GM23338 (cell line): ENCODE measurements around the gene MAP4K3. TPM values are rescaled to one million over a fixed set of nuclear protein-coding genes. Genes with fewer than 3 reads are reported as not detected.

Source experiments
- ATAC-seq: fragments of 200-7000 bp; cut with Tn5 transposase; 3 replicates; pipeline ENCODE4 v1.9.1; 2020
- DNase-seq: peaks from one replicate; pipeline ENCODE4 v3.0.0-alpha.2; 2015; ENCODE audit warnings: low spot score
- H2AFZ ChIP-seq: fragments of 200-600 bp; sonication (generic); 2 replicates; pipeline ENCODE4 v1.8.0; 2016; ENCODE audit warnings: antibody characterized with exemption, mild to moderate bottlenecking, moderate library complexity
- H3F3A ChIP-seq: fragments of 200-600 bp; sonication (generic); replicated peaks from 2 replicates; pipeline ENCODE4 v1.8.0; 2017; ENCODE audit warnings: antibody characterized with exemption, mixed run types, low read depth
- H3K27ac ChIP-seq: fragments of 200-600 bp; sonication (generic); 2 replicates; pipeline ENCODE4 v1.6.1; 2016; ENCODE audit warnings: low read depth
- H3K27me3 ChIP-seq: fragments of 200-600 bp; sonication (generic); 2 replicates; pipeline ENCODE4 v1.8.0; 2016; ENCODE audit warnings: mild to moderate bottlenecking, mixed run types, moderate library complexity; ENCODE audit not compliant: insufficient read depth
- H3K36me3 ChIP-seq: fragments of 200-600 bp; sonication (generic); 2 replicates; pipeline ENCODE4 v1.8.0; 2016; ENCODE audit warnings: mild to moderate bottlenecking; ENCODE audit not compliant: insufficient read depth
- H3K4me1 ChIP-seq: fragments of 200-600 bp; sonication (generic); 2 replicates; pipeline ENCODE4 v1.8.0; 2016; ENCODE audit warnings: mild to moderate bottlenecking, moderate library complexity; ENCODE audit not compliant: insufficient read depth
- H3K4me2 ChIP-seq: fragments of 200-600 bp; sonication (generic); 2 replicates; pipeline ENCODE4 v1.7.1; 2017; ENCODE audit warnings: mixed run types
- H3K4me3 ChIP-seq: fragments of 200-600 bp; sonication (generic); 2 replicates; pipeline ENCODE4 v1.6.1; 2016; ENCODE audit warnings: mixed run types
- H3K79me2 ChIP-seq: fragments of 200-600 bp; sonication (generic); replicated peaks from 2 replicates; pipeline ENCODE4 v1.8.0; 2017; ENCODE audit warnings: mild to moderate bottlenecking; ENCODE audit not compliant: insufficient read depth
- H3K9me2 ChIP-seq: fragments of 200-600 bp; sonication (generic); 2 replicates; pipeline ENCODE4 v1.8.0; 2017; ENCODE audit not compliant: insufficient read depth
- H4K20me1 ChIP-seq: fragments of 200-600 bp; sonication (generic); replicated peaks from 2 replicates; pipeline ENCODE4 v1.8.0; 2017; ENCODE audit warnings: mild to moderate bottlenecking; ENCODE audit not compliant: insufficient read depth
- H3K27ac Mint-ChIP-seq: 2 replicates; pipeline ENCODE4 v1.8.0; 2020; ENCODE audit warnings: inconsistent platforms, mild to moderate bottlenecking, moderate library complexity, mixed read lengths
- H3K27me3 Mint-ChIP-seq: 3 replicates; pipeline ENCODE4 v1.8.0; 2022; ENCODE audit warnings: low read depth, mild to moderate bottlenecking, moderate library complexity, mixed read lengths, inconsistent platforms; ENCODE audit not compliant: insufficient read depth, poor library complexity
- H3K36me3 Mint-ChIP-seq: 3 replicates; pipeline ENCODE4 v1.8.0; 2021; ENCODE audit warnings: low read depth, mild to moderate bottlenecking, inconsistent platforms, moderate library complexity, mixed read lengths
- H3K4me1 Mint-ChIP-seq: 3 replicates; pipeline ENCODE4 v1.8.0; 2020; ENCODE audit warnings: mild to moderate bottlenecking, inconsistent platforms, mixed read lengths
- H3K4me3 Mint-ChIP-seq: 3 replicates; pipeline ENCODE4 v1.8.0; 2021; ENCODE audit warnings: moderate library complexity, mild to moderate bottlenecking, inconsistent platforms, mixed read lengths
- H3K9me3 Mint-ChIP-seq: 3 replicates; pipeline ENCODE4 v1.8.0; 2020; ENCODE audit warnings: moderate library complexity, mild to moderate bottlenecking, inconsistent platforms, mixed read lengths
- EZH2 ChIP-seq: fragments of 200-600 bp; sonication (generic); IDR thresholded peaks from one replicate; pipeline ENCODE4 v1.8.0; 2017; ENCODE audit warnings: antibody characterized with exemption, mild to moderate bottlenecking, low read depth; ENCODE audit not compliant: unreplicated experiment
- polyA plus RNA-seq: library from polyadenylated mRNA; unstranded; fragments of >200 nt; fragmentation: Nextera tagmentation; extraction: Ambion mirVana; gene quantifications from 2 replicates; pipeline ENCODE4 v1.2.1, GENCODE V29; 2016
- total RNA-seq: library from RNA; depleted of rRNA; stranded (reverse); fragments of >200 nt; shearing (Covaris generic); gene quantifications from 2 replicates; pipeline ENCODE4 v1.2.3, GENCODE V29; 2014
- TF ChIP-seq, protein P1 (sequence below): fragments of 250-450 bp; sonication (Bioruptor Pico); IDR thresholded peaks from 2 replicates; pipeline ENCODE4 v1.5.0; 2020; ENCODE audit warnings: mild to moderate bottlenecking, moderate library complexity
- TF ChIP-seq, protein P2 (sequence below), 2 experiments: fragments of 200-600 bp in 1 of 2; sonication (generic) in 1 of 2; conservative IDR thresholded peaks; 2 replicates each; pipeline versions ENCODE4 v1.5.1 to v1.6.1; 2016 to 2017; ENCODE audit warnings: antibody characterized with exemption in 2 of 2, low read depth in 2 of 2, mild to moderate bottlenecking in 2 of 2, moderate library complexity in 1 of 2
- TF ChIP-seq, protein P3 (sequence below): IDR thresholded peaks from 2 replicates; pipeline ENCODE4 v1.6.1; 2016; ENCODE audit warnings: antibody characterized with exemption

MAP4K3 gene
- total and polyA plus RNA-seq, 2 experiments from 2014 or later: 33.0 to 90.7 TPM

- TF ChIP-seq, protein P1, sequence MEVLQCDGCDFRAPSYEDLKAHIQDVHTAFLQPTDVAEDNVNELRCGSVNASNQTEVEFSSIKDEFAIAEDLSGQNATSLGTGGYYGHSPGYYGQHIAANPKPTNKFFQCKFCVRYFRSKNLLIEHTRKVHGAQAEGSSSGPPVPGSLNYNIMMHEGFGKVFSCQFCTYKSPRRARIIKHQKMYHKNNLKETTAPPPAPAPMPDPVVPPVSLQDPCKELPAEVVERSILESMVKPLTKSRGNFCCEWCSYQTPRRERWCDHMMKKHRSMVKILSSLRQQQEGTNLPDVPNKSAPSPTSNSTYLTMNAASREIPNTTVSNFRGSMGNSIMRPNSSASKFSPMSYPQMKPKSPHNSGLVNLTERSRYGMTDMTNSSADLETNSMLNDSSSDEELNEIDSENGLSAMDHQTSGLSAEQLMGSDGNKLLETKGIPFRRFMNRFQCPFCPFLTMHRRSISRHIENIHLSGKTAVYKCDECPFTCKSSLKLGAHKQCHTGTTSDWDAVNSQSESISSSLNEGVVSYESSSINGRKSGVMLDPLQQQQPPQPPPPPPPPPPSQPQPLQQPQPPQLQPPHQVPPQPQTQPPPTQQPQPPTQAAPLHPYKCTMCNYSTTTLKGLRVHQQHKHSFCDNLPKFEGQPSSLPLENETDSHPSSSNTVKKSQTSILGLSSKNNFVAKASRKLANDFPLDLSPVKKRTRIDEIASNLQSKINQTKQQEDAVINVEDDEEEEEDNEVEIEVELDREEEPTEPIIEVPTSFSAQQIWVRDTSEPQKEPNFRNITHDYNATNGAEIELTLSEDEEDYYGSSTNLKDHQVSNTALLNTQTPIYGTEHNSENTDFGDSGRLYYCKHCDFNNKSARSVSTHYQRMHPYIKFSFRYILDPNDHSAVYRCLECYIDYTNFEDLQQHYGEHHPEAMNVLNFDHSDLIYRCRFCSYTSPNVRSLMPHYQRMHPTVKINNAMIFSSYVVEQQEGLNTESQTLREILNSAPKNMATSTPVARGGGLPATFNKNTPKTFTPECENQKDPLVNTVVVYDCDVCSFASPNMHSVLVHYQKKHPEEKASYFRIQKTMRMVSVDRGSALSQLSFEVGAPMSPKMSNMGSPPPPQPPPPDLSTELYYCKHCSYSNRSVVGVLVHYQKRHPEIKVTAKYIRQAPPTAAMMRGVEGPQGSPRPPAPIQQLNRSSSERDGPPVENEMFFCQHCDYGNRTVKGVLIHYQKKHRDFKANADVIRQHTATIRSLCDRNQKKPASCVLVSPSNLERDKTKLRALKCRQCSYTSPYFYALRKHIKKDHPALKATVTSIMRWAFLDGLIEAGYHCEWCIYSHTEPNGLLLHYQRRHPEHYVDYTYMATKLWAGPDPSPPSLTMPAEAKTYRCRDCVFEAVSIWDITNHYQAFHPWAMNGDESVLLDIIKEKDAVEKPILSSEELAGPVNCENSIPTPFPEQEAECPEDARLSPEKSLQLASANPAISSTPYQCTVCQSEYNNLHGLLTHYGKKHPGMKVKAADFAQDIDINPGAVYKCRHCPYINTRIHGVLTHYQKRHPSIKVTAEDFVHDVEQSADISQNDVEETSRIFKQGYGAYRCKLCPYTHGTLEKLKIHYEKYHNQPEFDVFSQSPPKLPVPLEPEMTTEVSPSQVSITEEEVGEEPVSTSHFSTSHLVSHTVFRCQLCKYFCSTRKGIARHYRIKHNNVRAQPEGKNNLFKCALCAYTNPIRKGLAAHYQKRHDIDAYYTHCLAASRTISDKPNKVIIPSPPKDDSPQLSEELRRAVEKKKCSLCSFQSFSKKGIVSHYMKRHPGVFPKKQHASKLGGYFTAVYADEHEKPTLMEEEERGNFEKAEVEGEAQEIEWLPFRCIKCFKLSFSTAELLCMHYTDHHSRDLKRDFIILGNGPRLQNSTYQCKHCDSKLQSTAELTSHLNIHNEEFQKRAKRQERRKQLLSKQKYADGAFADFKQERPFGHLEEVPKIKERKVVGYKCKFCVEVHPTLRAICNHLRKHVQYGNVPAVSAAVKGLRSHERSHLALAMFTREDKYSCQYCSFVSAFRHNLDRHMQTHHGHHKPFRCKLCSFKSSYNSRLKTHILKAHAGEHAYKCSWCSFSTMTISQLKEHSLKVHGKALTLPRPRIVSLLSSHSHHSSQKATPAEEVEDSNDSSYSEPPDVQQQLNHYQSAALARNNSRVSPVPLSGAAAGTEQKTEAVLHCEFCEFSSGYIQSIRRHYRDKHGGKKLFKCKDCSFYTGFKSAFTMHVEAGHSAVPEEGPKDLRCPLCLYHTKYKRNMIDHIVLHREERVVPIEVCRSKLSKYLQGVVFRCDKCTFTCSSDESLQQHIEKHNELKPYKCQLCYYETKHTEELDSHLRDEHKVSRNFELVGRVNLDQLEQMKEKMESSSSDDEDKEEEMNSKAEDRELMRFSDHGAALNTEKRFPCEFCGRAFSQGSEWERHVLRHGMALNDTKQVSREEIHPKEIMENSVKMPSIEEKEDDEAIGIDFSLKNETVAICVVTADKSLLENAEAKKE (CRISPR knock-in tag): no peak
- TF ChIP-seq, protein P2, sequence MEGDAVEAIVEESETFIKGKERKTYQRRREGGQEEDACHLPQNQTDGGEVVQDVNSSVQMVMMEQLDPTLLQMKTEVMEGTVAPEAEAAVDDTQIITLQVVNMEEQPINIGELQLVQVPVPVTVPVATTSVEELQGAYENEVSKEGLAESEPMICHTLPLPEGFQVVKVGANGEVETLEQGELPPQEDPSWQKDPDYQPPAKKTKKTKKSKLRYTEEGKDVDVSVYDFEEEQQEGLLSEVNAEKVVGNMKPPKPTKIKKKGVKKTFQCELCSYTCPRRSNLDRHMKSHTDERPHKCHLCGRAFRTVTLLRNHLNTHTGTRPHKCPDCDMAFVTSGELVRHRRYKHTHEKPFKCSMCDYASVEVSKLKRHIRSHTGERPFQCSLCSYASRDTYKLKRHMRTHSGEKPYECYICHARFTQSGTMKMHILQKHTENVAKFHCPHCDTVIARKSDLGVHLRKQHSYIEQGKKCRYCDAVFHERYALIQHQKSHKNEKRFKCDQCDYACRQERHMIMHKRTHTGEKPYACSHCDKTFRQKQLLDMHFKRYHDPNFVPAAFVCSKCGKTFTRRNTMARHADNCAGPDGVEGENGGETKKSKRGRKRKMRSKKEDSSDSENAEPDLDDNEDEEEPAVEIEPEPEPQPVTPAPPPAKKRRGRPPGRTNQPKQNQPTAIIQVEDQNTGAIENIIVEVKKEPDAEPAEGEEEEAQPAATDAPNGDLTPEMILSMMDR (conservative IDR thresholded peaks at IDR 0.05; ENCODE audit: low read depth in 2 of 2): no peak
- TF ChIP-seq, protein P3, sequence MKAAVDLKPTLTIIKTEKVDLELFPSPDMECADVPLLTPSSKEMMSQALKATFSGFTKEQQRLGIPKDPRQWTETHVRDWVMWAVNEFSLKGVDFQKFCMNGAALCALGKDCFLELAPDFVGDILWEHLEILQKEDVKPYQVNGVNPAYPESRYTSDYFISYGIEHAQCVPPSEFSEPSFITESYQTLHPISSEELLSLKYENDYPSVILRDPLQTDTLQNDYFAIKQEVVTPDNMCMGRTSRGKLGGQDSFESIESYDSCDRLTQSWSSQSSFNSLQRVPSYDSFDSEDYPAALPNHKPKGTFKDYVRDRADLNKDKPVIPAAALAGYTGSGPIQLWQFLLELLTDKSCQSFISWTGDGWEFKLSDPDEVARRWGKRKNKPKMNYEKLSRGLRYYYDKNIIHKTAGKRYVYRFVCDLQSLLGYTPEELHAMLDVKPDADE: no peak
- TF ChIP-seq EZH2: no peak
These were observed 125.6 kb downstream of the MAP4K3 start (continued) for GRCh38 chr2:39311469-39311868.

GRCh38 chr2:39308778-39309177, 128.3 kb downstream of the MAP4K3 start:
- Mint-ChIP-seq H3K27ac (no peak overlapping the region), H3K9me3 (no peaks in the 10 kb centered on the region), H3K27me3 (peaks cover 3% of the 10 kb centered on the region), H3K36me3 (peaks cover 25% of the 10 kb centered on the region), H3K4me3 (no peak overlapping the region), H3K4me1 (peaks cover 8% of the 10 kb centered on the region)
- Histone ChIP-seq H3K4me1 (peaks cover 11% of the 10 kb centered on the region; the same call in 1 of the 2 replicates), H3K9me2 (no peaks in the 10 kb centered on the region), H3K27me3 (no peaks in the 10 kb centered on the region), H4K20me1 (no peaks in the 10 kb centered on the region; the same call in 1 of the 2 replicates), H3K79me2 (no peaks in the 10 kb centered on the region), H2AFZ (no peak overlapping the region), H3F3A (no peaks in the 10 kb centered on the region), H3K4me2 (no peak overlapping the region), H3K27ac (no peak overlapping the region), H3K36me3 (no peaks in the 10 kb centered on the region; the same call in 1 of the 2 replicates), H3K4me3 (no peak overlapping the region)
- DNase-seq (no peak), ATAC-seq (no peak)
- no peak for TF ChIP-seq EZH2
